ENCODE data around the gene DKK2.

DNA sequence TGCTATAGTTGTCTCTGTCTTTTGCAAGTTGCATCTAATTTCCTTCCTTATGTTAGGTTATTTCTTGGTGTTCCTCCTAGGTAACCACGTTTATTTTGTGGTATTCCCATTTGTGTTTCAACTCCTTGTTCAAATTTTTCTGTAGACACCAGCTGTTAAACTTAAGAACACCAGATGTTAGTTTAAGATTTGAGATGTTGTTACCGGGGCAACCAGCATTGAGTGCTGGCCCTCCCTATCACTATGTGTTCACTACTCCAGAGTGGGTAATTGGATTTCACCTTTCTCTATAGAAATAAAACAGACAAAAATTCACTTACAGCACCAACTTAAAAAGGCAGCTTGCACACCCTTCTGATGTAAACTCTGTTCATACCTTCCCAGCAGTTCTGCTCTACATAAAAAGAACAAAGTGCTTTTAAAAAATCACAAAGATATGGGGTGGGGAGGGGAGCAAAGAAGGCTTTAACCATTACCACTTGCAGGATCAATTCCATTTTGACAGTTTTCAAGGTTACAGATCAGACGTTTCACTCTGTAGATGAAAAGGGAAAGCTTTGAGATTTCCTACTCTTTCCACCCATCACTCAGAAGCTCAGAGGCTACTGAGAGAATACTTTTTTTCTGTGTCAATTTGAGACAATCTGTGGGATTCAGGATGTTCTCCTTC lies 82.9 kb downstream of the DKK2 start:
- TF ChIP-seq, protein P1, sequence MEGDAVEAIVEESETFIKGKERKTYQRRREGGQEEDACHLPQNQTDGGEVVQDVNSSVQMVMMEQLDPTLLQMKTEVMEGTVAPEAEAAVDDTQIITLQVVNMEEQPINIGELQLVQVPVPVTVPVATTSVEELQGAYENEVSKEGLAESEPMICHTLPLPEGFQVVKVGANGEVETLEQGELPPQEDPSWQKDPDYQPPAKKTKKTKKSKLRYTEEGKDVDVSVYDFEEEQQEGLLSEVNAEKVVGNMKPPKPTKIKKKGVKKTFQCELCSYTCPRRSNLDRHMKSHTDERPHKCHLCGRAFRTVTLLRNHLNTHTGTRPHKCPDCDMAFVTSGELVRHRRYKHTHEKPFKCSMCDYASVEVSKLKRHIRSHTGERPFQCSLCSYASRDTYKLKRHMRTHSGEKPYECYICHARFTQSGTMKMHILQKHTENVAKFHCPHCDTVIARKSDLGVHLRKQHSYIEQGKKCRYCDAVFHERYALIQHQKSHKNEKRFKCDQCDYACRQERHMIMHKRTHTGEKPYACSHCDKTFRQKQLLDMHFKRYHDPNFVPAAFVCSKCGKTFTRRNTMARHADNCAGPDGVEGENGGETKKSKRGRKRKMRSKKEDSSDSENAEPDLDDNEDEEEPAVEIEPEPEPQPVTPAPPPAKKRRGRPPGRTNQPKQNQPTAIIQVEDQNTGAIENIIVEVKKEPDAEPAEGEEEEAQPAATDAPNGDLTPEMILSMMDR (conservative IDR thresholded peaks at IDR 0.05 in 1 of 2, IDR thresholded peaks at IDR 0.05 in 1 of 2; ENCODE audit: extremely low read depth in 1 of 2, insufficient read depth in 1 of 2, low read depth in 1 of 2, low read length in 2 of 2): no peak
- no peak for TF ChIP-seq EZH2 (IDR thresholded peaks at IDR 0.05; ENCODE audit: borderline replicate concordance, low read length)

Data from mammary epithelial cell (primary cell).